ENCODE measurements around the gene RYR2. TPM values are rescaled to one million over a fixed set of nuclear protein-coding genes. Genes with fewer than 3 reads are reported as not detected.

The RYR2 gene
- total RNA-seq, 1 experiment from 2014 or later = 2.8 TPM

GRCh38 chr1:237610157-237610556 is 568.2 kb downstream of the RYR2 start:
- CTCF ChIA-PET = no interaction called here
- POLR2A ChIA-PET (ENCODE audit: low non-redundant PET) = no interaction called here
- Histone ChIP-seq H3K4me3 (ENCODE audit: low read depth, low read length, poor library complexity, severe bottlenecking) (no peak overlapping the region), H3K27me3 (replicated peaks; ENCODE audit: insufficient read depth, low read depth, low read length, poor library complexity) (no peaks in the 10 kb centered on the region), H3K4me1 (ENCODE audit: insufficient read depth, low read length, poor library complexity, severe bottlenecking) (no peaks in the 10 kb centered on the region), H3K27ac (ENCODE audit: low read depth, low read length, poor library complexity, severe bottlenecking) (no peak overlapping the region), H3K36me3 (ENCODE audit: insufficient read depth, low read length, poor library complexity, severe bottlenecking) (no peaks in the 10 kb centered on the region), H3K9me3 (ENCODE audit: low read depth, low read length, poor library complexity, severe bottlenecking) (no peaks in the 10 kb centered on the region)
- no TSS peak for BruUV-seq (replicated peaks)
- intact Hi-C loops (cut with micrococcal nuclease; ENCODE audit: unreplicated experiment) = no loop called here
- no peak for TF ChIP-seq EZH2 (IDR thresholded peaks at IDR 0.05; ENCODE audit: borderline replicate concordance, low read depth, low read length, poor library complexity, severe bottlenecking)
- no peak for TF ChIP-seq CTCF (conservative IDR thresholded peaks at IDR 0.05; ENCODE audit: low read depth, low read length)
- no peak for DNase-seq (ENCODE audit: low spot score)

- Histone ChIP-seq H3K27ac (ENCODE audit: low read depth, low read length, poor library complexity, severe bottlenecking) (no peak overlapping the region), H3K4me3 (ENCODE audit: low read depth, low read length, poor library complexity, severe bottlenecking) (no peak overlapping the region), H3K36me3 (ENCODE audit: insufficient read depth, low read length, poor library complexity, severe bottlenecking) (no peaks in the 10 kb centered on the region), H3K4me1 (ENCODE audit: insufficient read depth, low read length, poor library complexity, severe bottlenecking) (no peaks in the 10 kb centered on the region), H3K27me3 (replicated peaks; ENCODE audit: insufficient read depth, low read depth, low read length, poor library complexity) (no peaks in the 10 kb centered on the region), H3K9me3 (ENCODE audit: low read depth, low read length, poor library complexity, severe bottlenecking) (no peaks in the 10 kb centered on the region)
- POLR2A ChIA-PET (ENCODE audit: low non-redundant PET) = no interaction called here
- intact Hi-C loops (cut with micrococcal nuclease; ENCODE audit: unreplicated experiment) = no loop called here
- DNase-seq (ENCODE audit: low spot score) = no peak
- CTCF ChIA-PET = no interaction called here
- BruUV-seq (replicated peaks) = no TSS peak
- TF ChIP-seq EZH2 (IDR thresholded peaks at IDR 0.05; ENCODE audit: borderline replicate concordance, low read depth, low read length, poor library complexity, severe bottlenecking) (no peak), CTCF (conservative IDR thresholded peaks at IDR 0.05; ENCODE audit: low read depth, low read length) (no peak)
These were observed 572.0 kb downstream of the RYR2 start for GRCh38 chr1:237613984-237614383.

GRCh38 chr1:237619553-237619952 is 577.6 kb downstream of the RYR2 start:
- intact Hi-C loops (cut with micrococcal nuclease; ENCODE audit: unreplicated experiment) = no loop called here
- Histone ChIP-seq H3K4me3 (ENCODE audit: low read depth, low read length, poor library complexity, severe bottlenecking) (no peak overlapping the region), H3K9me3 (ENCODE audit: low read depth, low read length, poor library complexity, severe bottlenecking) (no peaks in the 10 kb centered on the region), H3K36me3 (ENCODE audit: insufficient read depth, low read length, poor library complexity, severe bottlenecking) (no peaks in the 10 kb centered on the region), H3K27ac (ENCODE audit: low read depth, low read length, poor library complexity, severe bottlenecking) (no peak overlapping the region), H3K4me1 (ENCODE audit: insufficient read depth, low read length, poor library complexity, severe bottlenecking) (no peaks in the 10 kb centered on the region), H3K27me3 (replicated peaks; ENCODE audit: insufficient read depth, low read depth, low read length, poor library complexity) (no peaks in the 10 kb centered on the region)
- no TSS peak for BruUV-seq (replicated peaks)
- ChIA-PET POLR2A (ENCODE audit: low non-redundant PET) (no interaction called here), CTCF (no interaction called here)
- no peak for DNase-seq (ENCODE audit: low spot score)
- TF ChIP-seq EZH2 (IDR thresholded peaks at IDR 0.05; ENCODE audit: borderline replicate concordance, low read depth, low read length, poor library complexity, severe bottlenecking) = no peak
- TF ChIP-seq CTCF (conservative IDR thresholded peaks at IDR 0.05; ENCODE audit: low read depth, low read length) = no peak

All from A673 (cell line).